HG03520 (cell line): ENCODE data around the gene ECM1.

Source experiments
- ATAC-seq: cut with Tn5 transposase; IDR thresholded peaks from one replicate; pipeline ENCODE4 v1.9.1; 2021; ENCODE audit warnings: mild to moderate bottlenecking, moderate library complexity; ENCODE audit not compliant: unreplicated experiment

The ECM1 gene

DNA sequence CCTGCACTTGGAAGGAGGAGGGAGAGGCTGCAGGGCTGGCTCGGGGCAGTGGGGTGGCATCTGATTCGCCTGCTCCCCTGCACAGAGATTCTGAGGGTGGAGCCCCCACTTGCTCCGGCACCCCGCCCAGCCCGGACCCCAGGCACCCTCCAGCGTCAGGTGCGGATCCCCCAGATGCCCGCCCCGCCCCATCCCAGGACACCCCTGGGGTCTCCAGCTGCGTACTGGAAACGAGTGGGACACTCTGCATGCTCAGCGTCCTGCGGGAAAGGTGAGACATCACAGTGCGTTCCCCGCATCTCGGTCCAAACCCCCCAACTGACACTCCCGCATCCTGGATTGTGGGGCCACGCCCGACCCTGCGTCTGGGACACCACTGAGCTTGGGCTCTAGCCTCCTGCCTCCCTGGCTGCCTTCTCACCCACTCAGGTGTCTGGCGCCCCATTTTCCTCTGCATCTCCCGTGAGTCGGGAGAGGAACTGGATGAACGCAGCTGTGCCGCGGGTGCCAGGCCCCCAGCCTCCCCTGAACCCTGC is 49.2 kb downstream of the ECM1 start:
- ATAC-seq: no peak

DNA sequence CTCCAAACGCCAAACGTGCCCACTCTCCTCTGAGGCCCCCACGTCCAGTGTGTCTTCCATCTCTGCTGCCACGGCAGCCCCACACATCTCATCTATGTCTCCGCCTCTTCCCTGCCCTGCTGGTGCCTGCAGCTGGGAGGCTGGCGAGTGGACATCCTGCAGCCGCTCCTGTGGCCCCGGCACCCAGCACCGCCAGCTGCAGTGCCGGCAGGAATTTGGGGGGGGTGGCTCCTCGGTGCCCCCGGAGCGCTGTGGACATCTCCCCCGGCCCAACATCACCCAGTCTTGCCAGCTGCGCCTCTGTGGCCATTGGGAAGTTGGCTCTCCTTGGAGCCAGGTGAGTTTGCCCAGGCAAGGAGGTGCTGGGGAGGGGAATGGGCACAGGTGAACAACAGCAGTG is 49.9 kb downstream of the ECM1 start:
- ATAC-seq: no peak

DNA sequence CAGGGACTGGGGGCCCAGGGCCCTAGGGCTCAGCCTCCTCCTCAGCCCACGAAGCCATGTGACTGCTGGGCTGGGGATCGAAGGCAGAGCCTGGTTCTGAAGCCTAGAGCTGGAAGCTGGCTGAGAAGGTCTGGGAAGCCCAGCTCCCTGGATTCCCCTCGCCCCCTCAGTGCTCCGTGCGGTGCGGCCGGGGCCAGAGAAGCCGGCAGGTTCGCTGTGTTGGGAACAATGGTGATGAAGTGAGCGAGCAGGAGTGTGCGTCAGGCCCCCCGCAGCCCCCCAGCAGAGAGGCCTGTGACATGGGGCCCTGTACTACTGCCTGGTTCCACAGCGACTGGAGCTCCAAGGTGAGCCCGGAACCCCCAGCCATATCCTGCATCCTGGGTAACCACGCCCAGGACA is 50.4 kb downstream of the ECM1 start:
- no peak for ATAC-seq

DNA sequence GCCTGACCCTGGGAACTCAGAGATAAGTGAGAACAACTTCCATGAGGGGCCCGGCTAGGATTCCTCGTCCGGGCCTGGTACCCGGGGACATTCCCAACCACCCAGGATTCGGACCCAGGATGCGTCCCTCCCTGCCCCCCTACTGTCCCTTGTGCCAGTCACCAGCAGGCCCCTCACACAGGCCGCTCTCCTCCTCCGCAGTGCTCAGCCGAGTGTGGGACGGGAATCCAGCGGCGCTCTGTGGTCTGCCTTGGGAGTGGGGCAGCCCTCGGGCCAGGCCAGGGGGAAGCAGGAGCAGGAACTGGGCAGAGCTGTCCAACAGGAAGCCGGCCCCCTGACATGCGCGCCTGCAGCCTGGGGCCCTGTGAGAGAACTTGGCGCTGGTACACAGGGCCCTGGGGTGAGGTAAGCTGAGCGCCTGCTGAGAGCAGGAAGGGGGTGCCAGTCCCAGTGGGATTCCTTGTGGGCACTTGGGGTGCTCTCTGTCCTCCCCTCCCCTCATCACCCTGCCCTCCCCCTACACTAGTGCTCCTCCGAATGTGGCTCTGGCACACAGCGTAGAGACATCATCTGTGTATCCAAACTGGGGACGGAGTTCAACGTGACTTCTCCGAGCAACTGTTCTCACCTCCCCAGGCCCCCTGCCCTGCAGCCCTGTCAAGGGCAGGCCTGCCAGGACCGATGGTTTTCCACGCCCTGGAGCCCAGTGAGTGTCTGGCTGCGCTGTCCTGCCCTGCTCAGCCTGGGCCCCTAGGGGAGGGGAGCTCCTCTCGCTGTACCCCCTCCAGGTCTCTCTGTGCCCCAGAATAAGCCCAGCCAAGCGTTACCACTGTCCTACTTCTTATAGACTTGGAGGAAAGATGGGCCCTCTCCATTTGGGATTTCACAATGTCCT is 51.1 kb downstream of the ECM1 start:
- no peak for ATAC-seq

DNA sequence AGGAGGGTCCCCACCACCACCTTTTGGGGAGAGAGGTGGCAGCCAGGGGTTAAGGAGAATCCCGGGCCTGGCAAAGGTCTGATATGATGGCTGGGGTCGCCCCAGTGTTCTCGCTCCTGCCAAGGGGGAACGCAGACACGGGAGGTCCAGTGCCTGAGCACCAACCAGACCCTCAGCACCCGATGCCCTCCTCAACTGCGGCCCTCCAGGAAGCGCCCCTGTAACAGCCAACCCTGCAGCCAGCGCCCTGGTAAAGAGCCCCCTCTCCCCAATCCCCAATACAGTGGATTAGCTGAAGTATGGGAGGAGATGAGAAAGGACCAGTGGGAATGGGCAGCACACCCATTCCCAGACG is 51.7 kb downstream of the ECM1 start:
- no peak for ATAC-seq

DNA sequence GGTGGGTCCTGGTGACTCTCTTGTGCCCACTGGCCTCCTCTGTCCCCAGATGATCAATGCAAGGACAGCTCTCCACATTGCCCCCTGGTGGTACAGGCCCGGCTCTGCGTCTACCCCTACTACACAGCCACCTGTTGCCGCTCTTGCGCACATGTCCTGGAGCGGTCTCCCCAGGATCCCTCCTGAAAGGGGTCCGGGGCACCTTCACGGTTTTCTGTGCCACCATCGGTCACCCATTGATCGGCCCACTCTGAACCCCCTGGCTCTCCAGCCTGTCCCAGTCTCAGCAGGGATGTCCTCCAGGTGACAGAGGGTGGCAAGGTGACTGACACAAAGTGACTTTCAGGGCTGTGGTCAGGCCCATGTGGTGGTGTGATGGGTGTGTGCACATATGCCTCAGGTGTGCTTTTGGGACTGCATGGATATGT is 52.1 kb downstream of the ECM1 start:
- no peak for ATAC-seq

DNA sequence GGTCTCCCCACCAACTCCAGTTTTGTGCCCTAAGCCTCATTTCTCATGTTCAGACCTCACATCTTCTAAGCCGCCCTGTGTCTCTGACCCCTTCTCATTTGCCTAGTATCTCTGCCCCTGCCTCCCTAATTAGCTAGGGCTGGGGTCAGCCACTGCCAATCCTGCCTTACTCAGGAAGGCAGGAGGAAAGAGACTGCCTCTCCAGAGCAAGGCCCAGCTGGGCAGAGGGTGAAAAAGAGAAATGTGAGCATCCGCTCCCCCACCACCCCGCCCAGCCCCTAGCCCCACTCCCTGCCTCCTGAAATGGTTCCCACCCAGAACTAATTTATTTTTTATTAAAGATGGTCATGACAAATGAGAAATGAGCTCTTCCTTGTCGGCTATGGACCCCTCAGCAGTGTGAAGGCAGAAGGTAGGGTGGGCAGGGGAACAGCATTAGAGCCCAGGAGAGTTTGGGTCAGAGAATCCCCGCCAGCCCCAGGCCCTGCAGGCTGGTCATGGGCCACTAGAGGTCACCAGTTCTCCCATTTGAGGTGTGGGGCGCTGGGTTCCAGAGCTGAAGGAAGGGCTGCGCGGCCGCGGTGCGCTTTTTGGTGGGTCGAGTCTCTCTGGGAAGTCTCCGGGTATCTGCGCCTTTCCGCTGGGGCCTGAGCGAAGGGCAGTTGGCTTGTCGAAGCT is 52.8 kb downstream of the ECM1 start:
- no peak for ATAC-seq

DNA sequence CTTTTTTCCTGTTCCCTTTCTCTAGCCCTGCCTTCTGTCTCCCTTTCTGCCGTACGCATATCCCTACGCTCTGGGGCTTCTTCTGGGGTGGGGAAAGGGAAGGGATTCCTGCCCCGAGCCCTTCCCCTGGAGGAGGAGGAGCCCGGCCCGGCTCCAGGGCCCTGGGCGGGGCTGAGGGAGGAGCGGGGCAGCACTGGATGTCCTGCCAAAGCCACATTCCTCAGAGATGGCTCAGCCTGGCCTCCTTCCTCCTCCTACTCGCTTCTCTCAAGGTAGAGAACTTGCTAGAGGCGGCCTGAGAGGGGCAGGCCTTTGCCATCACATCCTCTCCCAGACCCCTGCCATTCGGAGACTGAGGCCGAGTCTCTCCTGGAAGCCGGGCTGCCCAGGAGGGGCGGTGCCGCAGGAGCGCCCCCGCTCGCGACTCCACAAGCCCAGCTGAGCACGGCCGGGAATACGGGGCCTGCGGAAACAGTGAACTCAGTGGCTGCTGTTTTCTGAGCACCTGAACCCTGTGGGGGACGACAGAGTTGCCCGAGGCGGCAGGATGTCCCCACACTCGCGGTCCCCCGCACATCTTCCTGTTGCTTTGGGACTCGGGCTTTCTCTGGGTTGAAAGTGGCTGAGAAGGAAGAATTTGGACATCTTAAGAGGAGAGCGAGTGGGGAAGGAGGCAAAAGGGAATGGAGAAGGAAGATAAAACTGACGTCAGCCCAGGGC is 53.5 kb downstream of the ECM1 start:
- ATAC-seq: no peak

DNA sequence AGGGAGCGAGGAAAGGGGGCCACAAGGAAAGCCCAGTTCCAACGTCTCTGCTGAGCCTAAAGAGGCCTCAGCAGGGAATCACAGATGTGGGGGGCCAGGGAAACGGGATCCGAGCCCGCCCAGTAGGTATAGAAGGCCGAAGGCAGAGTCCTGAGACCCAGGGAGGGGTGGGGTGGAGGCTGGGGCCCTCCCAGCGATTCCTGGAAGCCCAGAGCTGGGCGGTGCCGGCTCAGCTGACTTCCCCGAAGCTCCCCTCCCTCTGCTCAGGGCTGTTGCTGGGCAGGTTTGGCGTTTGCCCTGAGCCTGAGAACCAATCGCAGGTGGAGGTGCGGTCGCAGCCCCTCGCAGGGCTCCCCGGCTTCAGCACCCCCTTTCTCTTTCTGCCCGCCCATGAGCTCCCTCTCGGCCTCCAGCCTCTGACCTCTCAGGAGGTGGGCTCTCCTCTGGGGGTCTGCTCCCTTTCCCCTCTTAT is 54.1 kb downstream of the ECM1 start:
- peak; percentile 22 for ATAC-seq

DNA sequence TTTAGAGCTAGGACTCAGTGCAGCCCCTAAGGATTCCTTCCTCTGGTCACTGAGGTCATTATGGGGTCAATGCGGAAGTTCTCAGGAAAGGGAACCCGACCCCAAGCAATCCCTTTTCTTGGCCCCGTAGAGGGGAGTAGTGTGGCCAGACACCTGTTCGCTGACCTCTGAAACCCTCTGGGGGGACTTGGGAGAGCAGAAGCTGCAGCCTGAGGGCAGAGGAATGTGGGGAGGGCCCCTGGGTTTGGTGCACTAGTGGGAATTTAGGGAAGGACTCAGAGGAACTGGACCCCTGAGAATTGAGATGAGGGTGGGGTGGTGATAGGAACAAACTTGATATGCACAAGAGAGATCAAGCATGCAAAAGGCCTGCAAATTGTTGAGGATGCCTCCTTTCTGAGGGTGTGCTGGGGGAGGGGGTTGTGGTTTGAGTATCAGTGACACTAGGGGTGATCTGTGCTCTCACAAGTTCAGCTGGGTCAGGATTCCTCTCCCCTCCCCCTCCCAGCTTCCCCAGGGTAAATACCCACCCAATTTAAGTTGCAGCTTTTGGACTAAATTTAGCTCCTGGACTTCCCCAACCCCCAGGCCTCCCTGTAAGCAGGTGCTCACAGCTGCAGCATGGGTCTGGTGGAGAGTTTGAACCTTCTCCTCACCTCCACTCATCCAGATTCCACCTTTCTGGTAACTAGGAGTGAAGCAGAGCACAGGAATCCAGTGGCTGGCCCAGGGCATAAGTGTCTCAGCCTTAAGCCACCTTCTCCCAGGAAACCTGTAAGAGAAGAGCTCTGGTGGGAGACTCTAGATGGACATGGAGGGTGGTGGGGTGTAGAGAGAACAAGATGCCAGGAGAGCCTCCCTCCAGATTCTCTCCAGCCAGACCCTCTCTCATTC is 54.8 kb downstream of the ECM1 start:
- ATAC-seq: peak; percentile 35
